Coronary artery (tissue), 2 donors: Measurements from ENCODE around the gene NPB.

Experiments used
- DNase-seq: peaks from one replicate; pipeline ENCODE4 v3.0.0-alpha.2; 2017; ENCODE audit warnings: low spot score
- H3K27ac ChIP-seq, 2 donors: fragments of 200-600 bp; sonication (generic); one replicate each; pipeline ENCODE4 v1.5.1; 2016 to 2019
- H3K4me3 ChIP-seq: fragments of 200-600 bp; sonication (generic); 2 replicates; pipeline ENCODE4 v1.5.1; 2016; ENCODE audit warnings: mild to moderate bottlenecking, moderate library complexity
- CTCF ChIP-seq: fragments of 200-600 bp; sonication (generic); IDR thresholded peaks from one replicate; pipeline ENCODE4 v1.5.1; 2019; ENCODE audit warnings: antibody characterized with exemption

The NPB gene

GRCh38 chr17:81860756-81861568 lies 41.1 kb upstream of the NPB start:
- H3K27ac ChIP-seq: peak overlapping the region; percentile 93 to 96
- no peak for TF ChIP-seq CTCF
- DNase-seq: peak; percentile 100
- peak overlapping the region; percentile 81 for H3K4me3 ChIP-seq

GRCh38 chr17:81863123-81863675 lies 38.8 kb upstream of the NPB start:
- no peak for TF ChIP-seq CTCF
- DNase-seq: no peak
- Histone ChIP-seq H3K4me3 (no peak overlapping the region), H3K27ac (no peak overlapping the region)

GRCh38 chr17:81863833-81864768 lies 37.9 kb upstream of the NPB start:
- Histone ChIP-seq H3K27ac (no peak overlapping the region), H3K4me3 (no peak overlapping the region)
- DNase-seq: no peak
- TF ChIP-seq CTCF: no peak

- peak overlapping the region in 1 of 2 donors; percentile 40 for H3K27ac ChIP-seq
- DNase-seq: no peak
- no peak for TF ChIP-seq CTCF
- H3K4me3 ChIP-seq: no peak overlapping the region
Observed at GRCh38 chr17:81865358-81865732, 36.7 kb upstream of the NPB start.

- H3K27ac ChIP-seq: peak overlapping the region in 1 of 2 donors; percentile 40
- H3K4me3 ChIP-seq: no peak overlapping the region
- no peak for TF ChIP-seq CTCF
- no peak for DNase-seq
Observed at GRCh38 chr17:81865733-81866439, 36.2 kb upstream of the NPB start.

GRCh38 chr17:81866440-81867169 lies 35.4 kb upstream of the NPB start:
- no peak for DNase-seq
- H3K27ac ChIP-seq: peak overlapping the region in 1 of 2 donors; percentile 100
- H3K4me3 ChIP-seq: no peak overlapping the region
- no peak for TF ChIP-seq CTCF
